ENCODE results near the gene MTMR10. TPM values are rescaled to one million over a fixed set of nuclear protein-coding genes. Genes with fewer than 3 reads are reported as not detected.

The MTMR10 gene
- total RNA-seq, 3 donors from 2014 or later, result 9.1 to 12.3 (median 10.8) TPM

DNA sequence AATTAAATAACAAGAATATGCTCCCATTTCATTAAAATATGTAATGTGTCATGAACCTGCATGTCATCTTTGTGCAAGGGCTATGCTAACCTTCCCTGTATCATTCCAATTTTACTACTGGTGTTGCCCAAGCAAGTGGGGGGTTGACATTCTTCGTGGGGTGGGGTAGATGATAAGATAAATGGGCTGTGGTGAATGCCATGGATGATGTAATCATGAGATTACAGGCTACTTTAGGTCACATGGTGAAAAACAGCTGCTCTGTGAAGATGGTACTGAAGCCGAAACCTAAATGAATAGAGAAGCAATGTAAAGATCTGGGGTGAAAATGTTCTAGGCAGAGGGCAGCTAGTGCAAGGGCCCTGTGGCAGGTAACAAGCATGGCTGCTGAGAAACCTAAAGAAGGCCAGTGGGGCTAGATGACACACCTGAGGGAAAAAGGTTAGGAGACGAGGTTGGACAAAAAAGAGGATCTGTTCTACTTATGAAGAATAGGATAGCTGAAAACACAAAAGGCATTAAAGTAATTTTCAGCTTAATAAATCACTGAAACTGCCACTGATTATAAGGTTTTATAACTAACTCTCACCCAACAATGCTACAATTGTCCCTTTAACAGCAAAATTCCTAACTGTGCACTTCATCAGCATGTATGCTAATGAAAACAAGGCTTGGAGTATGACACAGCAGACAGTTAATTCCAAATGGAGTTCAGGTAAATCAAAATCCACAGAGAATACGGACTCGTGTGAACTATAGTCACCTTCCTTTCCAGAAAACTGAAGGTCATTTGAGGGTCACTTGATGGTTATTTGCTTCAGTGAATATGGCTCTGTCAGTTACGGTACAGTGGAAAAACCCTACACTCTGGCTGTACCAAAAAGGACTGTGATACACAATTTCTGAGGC lies 35.0 kb downstream of the MTMR10 start:
- H3K27me3 Mint-ChIP-seq (ENCODE audit: low read depth), result no peaks in the 10 kb centered on the region
- no peaks in the 10 kb centered on the region for H3K4me1 Mint-ChIP-seq (ENCODE audit: low read depth)
- no peak for DNase-seq
- ATAC-seq, result no peak
- peaks cover 57% of the 10 kb centered on the region for H3K36me3 Mint-ChIP-seq (ENCODE audit: insufficient read depth)
- no peak overlapping the region for H3K4me3 Mint-ChIP-seq
- no peaks in the 10 kb centered on the region for H3K9me3 Mint-ChIP-seq

DNA sequence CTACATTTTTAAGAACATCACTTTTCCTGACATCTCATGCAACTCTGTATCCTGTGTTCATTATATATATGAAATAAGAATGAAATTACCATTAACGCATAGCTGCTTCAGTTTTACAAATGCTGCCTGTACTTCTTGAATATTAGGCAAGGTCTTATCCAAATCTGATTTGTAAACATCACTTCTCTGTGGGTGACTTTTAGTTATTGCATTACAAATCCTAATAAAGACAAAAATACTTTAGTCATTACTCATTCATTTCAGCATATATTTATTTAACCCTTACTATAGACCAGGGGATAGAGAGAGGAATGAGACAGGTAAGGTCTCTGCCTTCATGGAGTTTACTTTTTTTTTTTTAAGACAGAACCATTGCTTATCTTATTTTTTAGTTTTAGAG lies 36.8 kb downstream of the MTMR10 start:
- Mint-ChIP-seq H3K27me3 (ENCODE audit: low read depth) (no peaks in the 10 kb centered on the region), H3K4me3 (no peak overlapping the region), H3K9me3 (no peaks in the 10 kb centered on the region), H3K4me1 (ENCODE audit: low read depth) (no peaks in the 10 kb centered on the region), H3K36me3 (ENCODE audit: insufficient read depth) (peaks cover 60% of the 10 kb centered on the region)
- ATAC-seq (no peak), DNase-seq (no peak)

- Mint-ChIP-seq H3K9me3 (no peaks in the 10 kb centered on the region), H3K36me3 (ENCODE audit: insufficient read depth) (peaks cover 60% of the 10 kb centered on the region), H3K4me3 (no peak overlapping the region), H3K27me3 (ENCODE audit: low read depth) (no peaks in the 10 kb centered on the region), H3K4me1 (ENCODE audit: low read depth) (no peaks in the 10 kb centered on the region)
- peak in 1 of 2 donors; percentile 55 for ATAC-seq
- DNase-seq, result no peak
Observed at GRCh38 chr15:30953731-30954378, 37.6 kb downstream of the MTMR10 start.

- H3K36me3 Mint-ChIP-seq (ENCODE audit: insufficient read depth), result peaks cover 60% of the 10 kb centered on the region
- no peak overlapping the region for H3K4me3 Mint-ChIP-seq
Observed at GRCh38 chr15:30953183-30953582, 38.2 kb downstream of the MTMR10 start.

GRCh38 chr15:30943654-30944335 lies 47.6 kb downstream of the MTMR10 start:
- no peaks in the 10 kb centered on the region for H3K27me3 Mint-ChIP-seq (ENCODE audit: low read depth)
- no peaks in the 10 kb centered on the region for H3K4me1 Mint-ChIP-seq (ENCODE audit: low read depth)
- no peak overlapping the region for H3K4me3 Mint-ChIP-seq
- DNase-seq (no peak), ATAC-seq (no peak)
- peaks cover 36% of the 10 kb centered on the region for H3K36me3 Mint-ChIP-seq (ENCODE audit: insufficient read depth)
- no peaks in the 10 kb centered on the region for H3K9me3 Mint-ChIP-seq

More at GRCh38 chr15:30953183-30953582, 38.2 kb downstream of the MTMR10 start:
- H3K4me1 Mint-ChIP-seq (ENCODE audit: low read depth), result no peaks in the 10 kb centered on the region
- DNase-seq, result no peak
- H3K9me3 Mint-ChIP-seq, result no peaks in the 10 kb centered on the region
- ATAC-seq, result no peak
- no peaks in the 10 kb centered on the region for H3K27me3 Mint-ChIP-seq (ENCODE audit: low read depth)

DNA sequence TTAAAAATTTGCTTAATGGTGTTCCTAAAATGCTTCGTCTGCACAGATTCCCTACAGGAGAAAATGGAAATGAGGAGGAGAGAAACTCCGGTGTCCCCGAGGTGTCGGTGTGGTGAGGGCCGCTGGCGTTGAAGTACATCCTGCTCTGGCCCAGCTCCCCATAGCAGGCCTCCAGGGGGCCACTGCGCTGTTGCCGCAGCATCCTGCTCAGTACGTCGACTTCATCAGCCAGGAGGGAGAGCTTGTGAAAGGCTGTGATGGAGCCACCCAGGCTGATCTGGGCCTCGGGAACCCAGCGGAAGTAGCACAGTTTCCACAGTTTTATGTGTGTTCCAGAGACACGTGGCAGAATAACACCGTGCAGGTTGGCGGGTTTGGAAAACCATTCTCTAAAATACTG lies 49.9 kb downstream of the MTMR10 start:
- Mint-ChIP-seq H3K4me1 (ENCODE audit: low read depth) (no peaks in the 10 kb centered on the region), H3K9me3 (no peaks in the 10 kb centered on the region), H3K27me3 (ENCODE audit: low read depth) (no peaks in the 10 kb centered on the region), H3K4me3 (no peak overlapping the region), H3K36me3 (ENCODE audit: insufficient read depth) (peaks cover 32% of the 10 kb centered on the region)
- no peak for DNase-seq
- no peak for ATAC-seq

- H3K36me3 Mint-ChIP-seq (ENCODE audit: insufficient read depth), result peaks cover 32% of the 10 kb centered on the region
- H3K4me3 Mint-ChIP-seq, result no peak overlapping the region
- no peaks in the 10 kb centered on the region for H3K9me3 Mint-ChIP-seq
- ATAC-seq (no peak), DNase-seq (no peak)
- no peaks in the 10 kb centered on the region for H3K27me3 Mint-ChIP-seq (ENCODE audit: low read depth)
- no peaks in the 10 kb centered on the region for H3K4me1 Mint-ChIP-seq (ENCODE audit: low read depth)
Observed at GRCh38 chr15:30940359-30940758, 51.1 kb downstream of the MTMR10 start.

GRCh38 chr15:30939161-30939560 lies 52.3 kb downstream of the MTMR10 start:
- H3K9me3 Mint-ChIP-seq, result no peaks in the 10 kb centered on the region
- ATAC-seq, result no peak
- DNase-seq, result no peak
- no peaks in the 10 kb centered on the region for H3K4me1 Mint-ChIP-seq (ENCODE audit: low read depth)
- H3K4me3 Mint-ChIP-seq, result no peak overlapping the region
- no peaks in the 10 kb centered on the region for H3K27me3 Mint-ChIP-seq (ENCODE audit: low read depth)
- H3K36me3 Mint-ChIP-seq (ENCODE audit: insufficient read depth), result peaks cover 31% of the 10 kb centered on the region

- Mint-ChIP-seq H3K4me1 (ENCODE audit: low read depth) (peaks cover 7% of the 10 kb centered on the region), H3K27me3 (ENCODE audit: low read depth) (no peaks in the 10 kb centered on the region), H3K9me3 (no peaks in the 10 kb centered on the region), H3K4me3 (no peak overlapping the region), H3K36me3 (ENCODE audit: insufficient read depth) (peaks cover 44% of the 10 kb centered on the region)
- no peak for ATAC-seq
- no peak for DNase-seq
Observed at GRCh38 chr15:30933293-30933692, 58.1 kb downstream of the MTMR10 start.

DNA sequence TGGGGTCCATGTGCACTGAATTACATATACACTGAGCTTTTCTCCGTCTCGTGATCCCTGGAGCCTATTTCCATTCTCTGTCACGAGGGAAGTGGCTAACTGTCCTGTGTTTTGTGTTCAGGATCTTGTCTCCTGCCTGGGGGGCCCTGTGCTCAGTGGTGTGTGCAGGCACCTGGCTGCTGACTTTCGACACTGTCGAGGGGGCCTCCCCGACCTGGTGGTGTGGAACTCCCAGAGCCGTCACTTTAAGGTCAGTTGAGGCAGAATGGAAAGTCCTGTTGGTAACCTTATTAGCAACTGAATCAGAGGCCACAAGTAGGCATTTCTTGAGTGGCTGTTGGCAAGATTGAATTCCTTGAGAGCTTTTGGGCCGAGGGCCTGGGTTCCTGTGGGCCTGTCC lies 61.0 kb downstream of the MTMR10 start:
- H3K4me3 Mint-ChIP-seq, result no peak overlapping the region
- H3K9me3 Mint-ChIP-seq, result no peaks in the 10 kb centered on the region
- ATAC-seq (no peak), DNase-seq (no peak)
- H3K4me1 Mint-ChIP-seq (ENCODE audit: low read depth), result peaks cover 7% of the 10 kb centered on the region
- H3K36me3 Mint-ChIP-seq (ENCODE audit: insufficient read depth), result peaks cover 47% of the 10 kb centered on the region
- H3K27me3 Mint-ChIP-seq (ENCODE audit: low read depth), result no peaks in the 10 kb centered on the region

- ATAC-seq (no peak), DNase-seq (no peak)
- H3K27me3 Mint-ChIP-seq (ENCODE audit: low read depth), result no peaks in the 10 kb centered on the region
- no peak overlapping the region for H3K4me3 Mint-ChIP-seq
- peaks cover 47% of the 10 kb centered on the region for H3K36me3 Mint-ChIP-seq (ENCODE audit: insufficient read depth)
- no peaks in the 10 kb centered on the region for H3K9me3 Mint-ChIP-seq
- peaks cover 7% of the 10 kb centered on the region for H3K4me1 Mint-ChIP-seq (ENCODE audit: low read depth)
Observed at GRCh38 chr15:30929982-30930381, 61.4 kb downstream of the MTMR10 start.

- DNase-seq, result no peak
- Mint-ChIP-seq H3K4me1 (ENCODE audit: low read depth) (peaks cover 7% of the 10 kb centered on the region), H3K9me3 (no peaks in the 10 kb centered on the region), H3K36me3 (ENCODE audit: insufficient read depth) (peaks cover 47% of the 10 kb centered on the region), H3K4me3 (no peak overlapping the region), H3K27me3 (ENCODE audit: low read depth) (no peaks in the 10 kb centered on the region)
- ATAC-seq, result no peak
Observed at GRCh38 chr15:30929064-30929669, 62.3 kb downstream of the MTMR10 start.

DNA sequence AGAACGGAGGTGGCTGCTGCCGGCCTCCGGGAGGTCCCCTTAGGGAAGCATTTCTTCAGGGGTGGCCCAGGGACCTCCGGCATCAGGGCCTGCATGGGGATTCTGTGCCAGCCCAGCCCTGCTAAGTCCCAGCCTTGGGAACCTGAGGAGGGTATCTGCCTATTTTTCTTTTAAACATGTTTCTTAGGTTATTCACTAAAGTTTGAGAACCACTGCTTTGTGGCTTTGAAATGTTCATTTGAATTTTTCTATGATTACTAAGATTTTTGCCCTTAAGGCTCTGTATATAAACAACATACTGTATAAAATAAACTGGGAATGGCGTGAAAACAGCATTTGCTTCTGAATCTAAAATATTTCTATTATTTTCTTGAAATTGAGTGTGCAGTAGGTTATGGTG lies 63.4 kb downstream of the MTMR10 start:
- Mint-ChIP-seq H3K4me1 (ENCODE audit: low read depth) (peaks cover 3% of the 10 kb centered on the region), H3K27me3 (ENCODE audit: low read depth) (no peaks in the 10 kb centered on the region), H3K36me3 (ENCODE audit: insufficient read depth) (peaks cover 47% of the 10 kb centered on the region), H3K9me3 (no peaks in the 10 kb centered on the region), H3K4me3 (no peak overlapping the region)
- ATAC-seq, result no peak
- no peak for DNase-seq

GRCh38 chr15:30927148-30927761 lies 64.2 kb downstream of the MTMR10 start:
- Mint-ChIP-seq H3K36me3 (ENCODE audit: insufficient read depth) (peaks cover 50% of the 10 kb centered on the region), H3K4me3 (no peak overlapping the region), H3K9me3 (no peaks in the 10 kb centered on the region), H3K27me3 (ENCODE audit: low read depth) (no peaks in the 10 kb centered on the region), H3K4me1 (ENCODE audit: low read depth) (no peaks in the 10 kb centered on the region)
- no peak for DNase-seq
- no peak for ATAC-seq
